ENCODE results near the gene AMBRA1.

Gene AMBRA1

GRCh38 chr11:46475926-46476545, 117.8 kb downstream of the AMBRA1 start:
- no peak for TF ChIP-seq ZFX (IDR thresholded peaks at IDR 0.05)
- TF ChIP-seq, protein P1, sequence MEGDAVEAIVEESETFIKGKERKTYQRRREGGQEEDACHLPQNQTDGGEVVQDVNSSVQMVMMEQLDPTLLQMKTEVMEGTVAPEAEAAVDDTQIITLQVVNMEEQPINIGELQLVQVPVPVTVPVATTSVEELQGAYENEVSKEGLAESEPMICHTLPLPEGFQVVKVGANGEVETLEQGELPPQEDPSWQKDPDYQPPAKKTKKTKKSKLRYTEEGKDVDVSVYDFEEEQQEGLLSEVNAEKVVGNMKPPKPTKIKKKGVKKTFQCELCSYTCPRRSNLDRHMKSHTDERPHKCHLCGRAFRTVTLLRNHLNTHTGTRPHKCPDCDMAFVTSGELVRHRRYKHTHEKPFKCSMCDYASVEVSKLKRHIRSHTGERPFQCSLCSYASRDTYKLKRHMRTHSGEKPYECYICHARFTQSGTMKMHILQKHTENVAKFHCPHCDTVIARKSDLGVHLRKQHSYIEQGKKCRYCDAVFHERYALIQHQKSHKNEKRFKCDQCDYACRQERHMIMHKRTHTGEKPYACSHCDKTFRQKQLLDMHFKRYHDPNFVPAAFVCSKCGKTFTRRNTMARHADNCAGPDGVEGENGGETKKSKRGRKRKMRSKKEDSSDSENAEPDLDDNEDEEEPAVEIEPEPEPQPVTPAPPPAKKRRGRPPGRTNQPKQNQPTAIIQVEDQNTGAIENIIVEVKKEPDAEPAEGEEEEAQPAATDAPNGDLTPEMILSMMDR (conservative IDR thresholded peaks at IDR 0.05) = no peak
- H3K27ac ChIP-seq = no peak overlapping the region

DNA sequence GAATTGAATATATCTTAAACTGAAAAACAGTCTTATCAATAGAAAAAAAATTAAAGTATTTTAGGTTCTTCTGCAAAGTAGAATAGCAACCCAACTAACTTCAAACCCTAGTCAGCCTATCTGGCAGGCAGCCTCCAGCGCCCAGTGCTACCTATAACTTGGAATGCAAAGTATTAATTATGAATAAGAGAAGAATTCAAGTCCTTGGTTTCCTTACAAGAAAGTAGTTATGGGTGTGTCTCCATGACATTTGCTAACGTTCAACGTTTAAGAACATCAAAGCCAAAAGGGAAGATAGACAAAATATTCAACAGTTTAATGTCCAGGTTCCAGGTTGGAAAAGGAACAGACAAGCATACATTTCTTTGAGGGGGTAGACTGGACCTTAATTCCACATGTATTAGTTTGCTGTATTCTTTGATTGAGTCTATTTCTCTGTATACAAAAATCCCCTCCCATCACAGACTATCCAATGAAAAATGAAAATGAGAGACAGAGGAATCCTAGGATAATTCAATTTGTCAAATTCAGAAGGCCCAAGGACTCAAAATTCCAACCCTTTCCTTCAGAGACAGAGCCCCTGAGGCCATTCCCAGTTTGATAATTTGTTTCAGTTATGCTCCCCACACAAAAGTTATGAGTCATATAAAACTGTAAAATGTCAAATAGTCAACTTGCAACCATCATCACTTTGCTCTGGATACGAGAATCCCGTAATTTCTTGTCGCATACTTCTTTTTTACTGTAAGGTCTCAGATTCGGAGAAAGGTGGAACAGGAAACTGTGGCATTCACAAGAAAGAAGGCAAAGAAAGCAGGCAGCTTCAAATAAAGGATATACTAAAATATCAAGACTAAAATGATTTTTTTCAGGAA, 118.5 kb downstream of the AMBRA1 start:
- TF ChIP-seq, protein P1 (conservative IDR thresholded peaks at IDR 0.05) = no peak
- no peak for TF ChIP-seq ZFX (IDR thresholded peaks at IDR 0.05)
- H3K27ac ChIP-seq = no peak overlapping the region

DNA sequence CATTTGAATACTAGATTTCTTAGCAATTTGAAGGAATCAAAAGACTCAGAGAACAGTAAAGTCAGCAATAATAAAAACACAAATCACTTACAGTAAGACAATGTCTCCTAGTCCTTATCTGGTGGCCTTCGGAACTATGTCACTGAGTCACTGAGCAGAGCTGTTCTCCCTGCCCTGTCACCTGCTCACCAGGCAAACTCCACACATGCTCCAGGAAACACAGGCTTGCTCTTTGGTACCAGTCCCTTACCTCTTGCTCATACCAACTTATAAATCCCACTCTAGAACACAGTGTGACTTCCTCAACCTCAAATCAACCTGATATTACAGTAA, 121.2 kb downstream of the AMBRA1 start:
- H3K27ac ChIP-seq = no peak overlapping the region
- TF ChIP-seq, protein P1 (conservative IDR thresholded peaks at IDR 0.05) = no peak
- TF ChIP-seq ZFX (IDR thresholded peaks at IDR 0.05) = no peak

GRCh38 chr11:46471943-46472661, 121.7 kb downstream of the AMBRA1 start:
- TF ChIP-seq, protein P1 (conservative IDR thresholded peaks at IDR 0.05) = no peak
- TF ChIP-seq ZFX (IDR thresholded peaks at IDR 0.05) = no peak
- H3K27ac ChIP-seq = no peak overlapping the region

DNA sequence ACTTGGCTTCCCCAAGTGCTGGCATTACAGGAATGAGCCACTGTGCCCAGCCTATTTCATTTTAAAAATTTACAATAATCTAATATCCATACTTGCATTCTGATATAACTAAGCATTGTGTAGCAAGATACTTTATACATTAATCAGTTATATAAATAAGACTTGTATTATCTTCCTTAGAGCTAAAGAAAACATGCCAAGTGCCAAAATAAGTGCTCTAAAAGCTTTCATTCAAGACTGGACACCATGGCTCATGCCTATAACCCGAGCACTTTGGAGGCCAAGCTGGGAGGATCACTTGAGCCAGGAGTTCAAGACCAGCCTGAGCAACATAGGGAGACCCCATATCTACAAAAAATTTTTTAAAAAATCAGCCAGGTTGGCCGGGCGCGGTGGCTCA, 123.9 kb downstream of the AMBRA1 start:
- TF ChIP-seq, protein P1 (conservative IDR thresholded peaks at IDR 0.05) = no peak
- TF ChIP-seq ZFX (IDR thresholded peaks at IDR 0.05) = no peak
- H3K27ac ChIP-seq = no peak overlapping the region

- TF ChIP-seq, protein P1 (conservative IDR thresholded peaks at IDR 0.05) = no peak
- no peak for TF ChIP-seq ZFX (IDR thresholded peaks at IDR 0.05)
These were observed 128.1 kb downstream of the AMBRA1 start for GRCh38 chr11:46465683-46466082.

More at GRCh38 chr11:46465683-46466082, 128.1 kb downstream of the AMBRA1 start:
- no peak overlapping the region for H3K27ac ChIP-seq

Data from C4-2B (cell line).